Calu3 (cell line): Measurements from ENCODE around the gene CRTAC1. TPM values are rescaled to one million over a fixed set of nuclear protein-coding genes. Genes with fewer than 3 reads are reported as not detected.

Source experiments
- BruUV-seq: library from RNA; stranded (reverse); fragments of 400-500 nt; replicated peaks from 2 replicates; lab custom pipeline; 2021; lab: Mats Ljungman, UMichigan
- CTCF ChIA-PET: fragments of 300-600 bp; sonication (Branson Sonifier 250); formaldehyde crosslinking; loops from one replicate; lab custom pipeline; 2022; ENCODE audit warnings: antibody characterized with exemption; lab: Charles Lee
- DNase-seq: peaks from one replicate; pipeline ENCODE4 v3.0.0; 2022
- H3K27ac Mint-ChIP-seq: one replicate; pipeline ENCODE4 v1.8.0; 2022; ENCODE audit warnings: mixed read lengths; ENCODE audit not compliant: unreplicated experiment
- H3K27me3 Mint-ChIP-seq: one replicate; pipeline ENCODE4 v1.8.0; 2022; ENCODE audit warnings: mixed read lengths; ENCODE audit not compliant: unreplicated experiment
- H3K36me3 Mint-ChIP-seq: one replicate; pipeline ENCODE4 v1.8.0; 2022; ENCODE audit warnings: mild to moderate bottlenecking, moderate library complexity, mixed read lengths; ENCODE audit not compliant: insufficient read depth, unreplicated experiment
- H3K4me1 Mint-ChIP-seq: one replicate; pipeline ENCODE4 v1.8.0; 2022; ENCODE audit warnings: mild to moderate bottlenecking, low read depth, mixed read lengths; ENCODE audit not compliant: unreplicated experiment
- H3K4me3 Mint-ChIP-seq: one replicate; pipeline ENCODE4 v1.8.0; 2022; ENCODE audit warnings: mild to moderate bottlenecking, low read depth, moderate library complexity, mixed read lengths; ENCODE audit not compliant: unreplicated experiment
- H3K9me3 Mint-ChIP-seq: one replicate; pipeline ENCODE4 v1.8.0; 2022; ENCODE audit warnings: low read depth, mixed read lengths; ENCODE audit not compliant: unreplicated experiment
- CTCF ChIP-seq: fragments of 200-600 bp; IDR thresholded peaks from one replicate; pipeline ENCODE4 v1.8.0; 2022; ENCODE audit warnings: antibody characterized with exemption; ENCODE audit not compliant: unreplicated experiment
- intact Hi-C: fragments of 100-400 bp; cut with micrococcal nuclease; formaldehyde crosslinking; loops from one replicate; pipeline ENCODE4 v1.10.0; 2022; ENCODE audit not compliant: unreplicated experiment
- total RNA-seq: library from RNA; stranded (reverse); gene quantifications from 2 replicates; pipeline ENCODE4 v1.2.3, GENCODE V29; 2022

CRTAC1 gene
- total RNA-seq, 1 experiment from 2014 or later: not detected

GRCh38 chr10:97888641-97889262 lies 141.7 kb downstream of the CRTAC1 start:
- BruUV-seq: no TSS peak
- CTCF ChIA-PET: interaction anchor here (0.6 to 1.1 kb wide), 6 partner anchors 15 to 241 kb away, joined by 3 to 8 read pairs (median 6); no protein-coding TSS in a partner anchor
- DNase-seq: peak; percentile 72
- intact Hi-C loops: no loop called here
- H3K4me3 Mint-ChIP-seq: no peak overlapping the region
- TF ChIP-seq CTCF: no peak
- no peaks in the 10 kb centered on the region for H3K36me3 Mint-ChIP-seq
- H3K4me1 Mint-ChIP-seq: peaks cover 14% of the 10 kb centered on the region
- H3K9me3 Mint-ChIP-seq: no peaks in the 10 kb centered on the region
- no peaks in the 10 kb centered on the region for H3K27me3 Mint-ChIP-seq
- peak overlapping the region; percentile 5 for H3K27ac Mint-ChIP-seq

- intact Hi-C loops: no loop called here
- Mint-ChIP-seq H3K36me3 (no peaks in the 10 kb centered on the region), H3K9me3 (no peaks in the 10 kb centered on the region), H3K27me3 (no peaks in the 10 kb centered on the region), H3K27ac (peak overlapping the region; percentile 5), H3K4me1 (peaks cover 14% of the 10 kb centered on the region), H3K4me3 (no peak overlapping the region)
- no peak for TF ChIP-seq CTCF
- BruUV-seq: no TSS peak
- CTCF ChIA-PET: interaction anchor here (0.6 kb wide), 1 partner anchor 240 kb away, joined by 3 read pairs; no protein-coding TSS in a partner anchor
- no peak for DNase-seq
Observed at GRCh38 chr10:97888134-97888533, 142.3 kb downstream of the CRTAC1 start.

- CTCF ChIA-PET: no interaction called here
- DNase-seq: no peak
- no peaks in the 10 kb centered on the region for H3K9me3 Mint-ChIP-seq
- H3K27ac Mint-ChIP-seq: no peak overlapping the region
- no peaks in the 10 kb centered on the region for H3K27me3 Mint-ChIP-seq
- TF ChIP-seq CTCF: no peak
- no peak overlapping the region for H3K4me3 Mint-ChIP-seq
- H3K36me3 Mint-ChIP-seq: peaks cover 2% of the 10 kb centered on the region
- H3K4me1 Mint-ChIP-seq: peaks cover 17% of the 10 kb centered on the region
- BruUV-seq: no TSS peak
- intact Hi-C loops: no loop called here
Observed at GRCh38 chr10:97887399-97887798, 143.0 kb downstream of the CRTAC1 start.

- no peak overlapping the region for H3K4me3 Mint-ChIP-seq
Observed at GRCh38 chr10:97886286-97886685, 144.1 kb downstream of the CRTAC1 start.

More at GRCh38 chr10:97886286-97886685, 144.1 kb downstream of the CRTAC1 start:
- peaks cover 28% of the 10 kb centered on the region for H3K4me1 Mint-ChIP-seq
- no peak for DNase-seq
- BruUV-seq: no TSS peak
- no peaks in the 10 kb centered on the region for H3K9me3 Mint-ChIP-seq
- CTCF ChIA-PET: interaction anchor here (0.7 kb wide), 2 partner anchors 67 to 107 kb away, joined by 3 to 4 read pairs; no protein-coding TSS in a partner anchor
- TF ChIP-seq CTCF: no peak
- peaks cover 6% of the 10 kb centered on the region for H3K36me3 Mint-ChIP-seq
- no peak overlapping the region for H3K27ac Mint-ChIP-seq
- H3K27me3 Mint-ChIP-seq: no peaks in the 10 kb centered on the region
- intact Hi-C loops: no loop called here
